NCI-H2171 (cell line): ENCODE results near the gene SLC6A5.

Experiments used
- DNase-seq: peaks from one replicate; lab custom pipeline; 2025; lab: John Stamatoyannopoulos, UW

SLC6A5 gene

GRCh38 chr11:20620988-20621387 is 21.6 kb downstream of the SLC6A5 start:
- DNase-seq, result no peak

- DNase-seq, result no peak
These were observed 22.3 kb downstream of the SLC6A5 start for GRCh38 chr11:20621679-20622078.

- DNase-seq, result no peak
These were observed 23.8 kb downstream of the SLC6A5 start for GRCh38 chr11:20623252-20623651.

DNA sequence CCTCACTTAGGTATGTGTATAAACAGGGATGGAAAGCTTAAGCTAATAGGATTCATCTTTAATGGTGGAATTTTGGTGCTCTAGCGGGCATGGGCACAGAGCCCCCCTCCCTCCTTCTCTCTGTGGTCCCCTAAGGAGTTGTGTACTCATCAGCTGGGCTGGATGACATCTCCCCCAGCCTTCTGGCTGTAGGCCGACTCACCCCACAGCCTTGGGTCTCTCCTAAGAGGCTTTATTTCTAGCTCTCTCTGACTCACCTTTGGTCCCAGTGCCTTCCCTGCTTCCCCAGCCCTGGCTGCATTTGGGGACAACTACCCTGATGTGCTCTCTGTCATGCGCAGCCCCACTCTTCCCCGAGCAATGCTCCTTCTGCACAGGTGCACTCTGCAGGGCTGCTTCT is 26.9 kb downstream of the SLC6A5 start:
- no peak for DNase-seq

DNA sequence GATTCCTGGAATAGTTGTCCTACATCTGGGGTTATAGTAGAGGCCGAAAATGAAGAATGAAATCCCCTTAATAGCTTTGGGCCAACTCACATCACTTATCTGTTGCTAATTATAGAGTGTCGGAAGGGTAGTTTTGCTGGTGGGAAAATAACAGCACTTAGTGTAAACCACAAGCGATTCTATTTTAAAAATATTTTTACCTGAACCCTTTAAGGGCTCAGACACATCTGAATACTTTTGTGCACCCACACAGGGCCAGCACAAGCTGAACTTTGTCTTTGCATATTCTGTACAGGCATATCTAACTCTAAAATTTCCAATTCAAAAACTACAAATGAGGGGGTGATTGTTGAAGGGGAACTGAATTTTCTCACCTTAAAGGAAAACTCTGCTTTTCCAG is 27.6 kb downstream of the SLC6A5 start:
- DNase-seq, result no peak

- DNase-seq, result no peak
These were observed 28.3 kb downstream of the SLC6A5 start for GRCh38 chr11:20627701-20628100.

DNA sequence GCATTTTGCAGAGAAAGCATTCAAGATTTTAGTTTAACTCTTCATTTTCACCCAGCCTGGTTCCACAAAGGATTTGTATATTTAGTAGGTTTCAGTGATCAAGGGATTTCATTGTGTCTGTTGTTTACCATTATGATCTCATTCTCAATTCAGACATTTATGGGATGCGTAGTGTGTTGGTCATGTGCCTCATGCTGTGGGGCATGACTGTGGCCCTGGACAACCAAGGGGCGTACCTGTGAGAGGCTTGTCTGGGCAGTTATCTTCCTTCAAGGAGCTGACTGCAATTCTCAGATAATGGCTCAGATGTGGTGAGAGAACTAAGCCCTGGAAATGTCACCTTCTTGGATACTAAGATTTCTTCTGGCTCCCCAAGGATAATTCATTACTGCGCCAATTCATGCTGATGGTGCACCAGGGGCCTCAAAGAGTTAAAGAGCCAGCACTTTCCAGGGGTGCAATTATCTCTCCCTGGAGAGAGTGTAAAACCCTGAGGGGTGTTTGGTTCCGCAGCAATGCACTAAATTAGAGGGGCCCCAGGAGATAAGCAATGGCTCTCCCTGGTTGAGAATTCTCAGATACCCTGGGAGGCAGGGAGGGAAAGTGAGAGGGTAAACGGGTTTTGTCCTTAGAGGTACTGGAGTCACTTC is 32.2 kb downstream of the SLC6A5 start:
- DNase-seq, result no peak

DNA sequence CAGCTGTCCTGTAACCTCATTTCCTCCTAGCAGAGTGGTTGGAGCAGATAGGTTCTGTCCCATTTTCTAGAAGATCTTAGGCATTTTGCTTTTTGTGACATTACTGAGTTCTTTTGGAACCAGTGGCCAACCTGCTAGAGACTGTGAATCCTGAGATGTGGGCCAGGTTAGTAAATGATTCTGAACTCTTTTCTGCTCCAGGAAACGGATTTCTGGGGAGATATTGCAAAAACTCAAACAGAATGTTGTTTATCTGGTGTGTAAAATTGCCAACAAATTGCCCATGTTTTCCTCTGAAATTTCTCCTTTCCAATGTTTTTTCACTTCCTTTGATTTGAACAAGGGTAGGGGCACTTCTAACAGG is 32.7 kb downstream of the SLC6A5 start:
- DNase-seq, result no peak

DNA sequence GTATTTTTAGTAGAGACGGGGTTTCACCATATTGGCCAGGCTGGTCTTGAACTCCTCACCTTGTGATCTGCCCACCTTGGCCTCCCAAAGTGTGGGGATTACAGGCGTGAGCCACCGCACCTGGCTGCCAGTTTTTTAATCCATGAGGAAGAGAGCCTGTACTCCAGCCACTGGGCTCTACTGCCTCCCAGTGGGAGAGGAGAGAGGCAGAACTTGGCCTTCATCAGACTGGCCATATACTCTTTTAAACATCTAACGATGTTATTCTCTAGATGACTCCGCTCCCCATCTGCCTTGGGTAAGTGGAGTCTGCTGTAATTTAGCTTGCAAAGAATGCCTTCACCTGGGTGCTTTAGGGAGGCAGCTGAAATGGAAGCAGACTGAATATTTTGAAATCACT is 34.6 kb downstream of the SLC6A5 start:
- DNase-seq, result no peak

DNA sequence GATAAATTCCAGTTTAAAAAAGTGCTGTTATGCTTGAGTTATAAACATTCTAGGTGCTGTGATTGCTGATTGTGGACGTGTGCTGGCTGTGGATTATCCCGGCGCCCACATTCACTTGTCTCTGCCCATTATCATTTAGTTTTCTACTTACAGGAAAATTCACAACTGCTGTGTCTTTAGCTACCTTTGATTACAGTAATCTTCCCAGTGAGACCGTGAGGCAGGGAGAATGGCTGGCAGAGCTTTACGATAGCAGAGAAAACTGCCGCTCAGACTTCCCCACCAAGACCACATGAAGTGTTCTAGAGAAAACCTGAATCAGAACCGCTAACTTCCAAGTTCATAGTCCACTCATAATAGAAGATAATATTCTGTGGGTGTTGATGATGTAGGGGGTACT is 35.4 kb downstream of the SLC6A5 start:
- no peak for DNase-seq

GRCh38 chr11:20638074-20638473 is 38.7 kb downstream of the SLC6A5 start:
- DNase-seq, result no peak

- no peak for DNase-seq
These were observed 40.3 kb downstream of the SLC6A5 start for GRCh38 chr11:20639688-20640087.

- no peak for DNase-seq
These were observed 41.0 kb downstream of the SLC6A5 start for GRCh38 chr11:20640401-20640800.

DNA sequence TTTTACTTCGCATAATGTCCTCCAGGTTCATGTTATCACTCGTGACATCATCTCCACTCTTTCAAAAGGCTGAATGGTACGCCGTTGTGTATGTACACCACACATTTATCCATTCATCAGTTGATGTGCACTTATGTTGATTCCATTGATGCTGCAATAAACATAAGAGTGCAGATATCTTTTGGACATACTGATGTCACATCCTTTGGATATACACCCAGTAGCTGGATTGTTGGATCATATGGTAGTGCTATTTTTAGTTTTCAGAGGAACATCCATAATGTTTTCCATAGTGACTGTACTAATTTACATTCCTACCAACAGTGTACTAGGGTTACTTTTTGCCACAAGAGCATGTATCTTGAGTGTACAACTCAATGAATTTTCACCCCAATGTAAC is 45.0 kb downstream of the SLC6A5 start:
- DNase-seq, result no peak

DNA sequence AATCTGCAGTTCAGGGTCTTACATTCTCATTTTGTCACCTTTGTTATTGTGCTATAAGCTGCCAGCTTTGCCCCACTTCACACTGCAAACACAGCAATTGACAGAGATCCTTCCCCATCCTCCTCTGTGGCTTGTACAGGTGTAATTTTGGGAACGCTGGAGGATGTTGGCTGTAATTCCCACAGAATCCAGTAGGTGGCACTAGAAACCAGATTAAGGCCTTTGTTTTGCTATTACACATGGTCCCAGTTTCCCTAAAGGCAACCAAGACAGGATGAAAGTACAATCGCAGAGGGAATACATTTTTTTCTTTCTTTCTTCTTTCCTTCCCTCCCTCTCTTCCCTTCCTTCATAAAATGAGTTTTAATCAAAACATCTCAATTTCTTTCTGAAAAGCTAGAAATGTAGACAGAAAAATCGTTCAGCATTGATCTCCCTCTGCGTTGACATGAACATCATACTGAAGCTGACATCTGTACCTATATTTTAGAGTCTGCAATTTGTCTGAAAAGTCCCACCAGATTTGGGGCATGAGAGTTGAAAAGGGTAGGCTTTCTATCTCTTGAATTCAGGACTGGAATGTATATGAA is 48.7 kb downstream of the SLC6A5 start:
- DNase-seq, result no peak

DNA sequence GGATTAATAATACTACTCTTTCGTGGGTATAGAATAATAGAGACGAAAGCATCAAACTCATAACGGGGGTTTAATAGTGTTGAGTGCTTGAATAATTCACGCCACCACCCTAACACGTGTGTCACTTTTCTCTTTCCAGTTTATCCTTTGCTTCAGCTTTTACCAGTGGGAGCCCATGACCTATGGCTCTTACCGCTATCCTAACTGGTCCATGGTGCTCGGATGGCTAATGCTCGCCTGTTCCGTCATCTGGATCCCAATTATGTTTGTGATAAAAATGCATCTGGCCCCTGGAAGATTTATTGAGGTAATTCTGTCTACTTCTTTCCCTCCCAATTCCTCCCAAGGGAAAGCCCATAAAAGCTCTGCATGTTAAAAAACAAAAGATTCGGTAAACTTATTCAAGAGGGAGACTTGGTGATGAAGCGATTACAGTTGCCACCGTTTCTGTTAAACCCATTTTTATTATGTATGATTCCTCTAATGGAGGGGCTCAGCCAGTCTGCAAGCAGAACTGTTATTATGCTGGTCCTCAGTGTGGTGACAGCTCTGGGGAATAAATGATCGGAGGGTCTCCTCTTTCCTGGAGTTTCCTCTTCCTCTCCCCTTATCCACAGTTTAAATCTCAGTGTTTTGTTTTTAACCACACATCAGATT is 52.9 kb downstream of the SLC6A5 start:
- DNase-seq, result no peak

- no peak for DNase-seq
These were observed 54.6 kb downstream of the SLC6A5 start for GRCh38 chr11:20654038-20654437.

- DNase-seq, result no peak
These were observed 57.5 kb downstream of the SLC6A5 start for GRCh38 chr11:20656901-20657300.

DNA sequence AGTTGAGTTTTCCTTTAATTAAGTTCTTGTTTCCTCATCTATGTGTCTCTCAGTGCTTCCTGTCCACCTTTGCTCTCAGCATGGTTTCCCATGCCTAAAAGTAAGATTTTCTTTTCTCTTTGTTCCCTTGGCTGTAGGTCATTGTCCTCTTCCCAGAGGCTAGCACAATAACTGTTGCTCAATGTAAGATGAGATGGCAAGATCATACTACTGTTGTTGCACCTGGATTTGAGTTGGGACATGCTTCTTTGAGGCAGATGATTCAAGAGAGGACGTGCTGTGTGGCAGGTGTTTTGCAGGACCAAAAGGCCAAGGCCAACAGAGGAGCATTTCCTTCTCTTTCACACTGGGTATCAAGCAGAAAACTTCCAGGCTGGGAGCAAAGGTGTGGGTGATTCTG is 58.7 kb downstream of the SLC6A5 start:
- DNase-seq, result no peak

DNA sequence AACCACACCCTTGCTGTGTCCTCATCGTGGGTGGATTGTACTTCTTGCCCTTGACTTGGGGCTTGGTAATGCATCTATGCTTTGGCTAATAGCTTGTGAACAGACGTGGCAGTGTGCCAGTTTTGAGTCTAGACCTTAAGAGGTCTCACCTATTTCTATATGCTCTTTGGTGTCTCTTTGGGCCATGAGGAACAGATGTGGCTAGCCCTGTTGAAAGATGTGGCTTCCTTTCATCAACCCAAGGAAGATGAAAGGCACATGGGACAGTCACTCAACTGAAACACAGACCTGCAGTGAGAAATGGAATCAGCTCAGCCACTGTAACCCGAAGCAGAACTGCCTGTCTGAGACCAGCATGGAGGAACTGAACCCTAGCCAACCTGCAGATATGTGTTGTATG is 62.0 kb downstream of the SLC6A5 start:
- no peak for DNase-seq

GRCh38 chr11:20661850-20662249 is 62.4 kb downstream of the SLC6A5 start:
- DNase-seq, result no peak

GRCh38 chr11:20668131-20668809 is 68.9 kb downstream of the SLC6A5 start:
- DNase-seq, result no peak
